Chondrocyte (in vitro differentiated cells): ENCODE data around the gene SPINK5. TPM values are rescaled to one million over a fixed set of nuclear protein-coding genes. Genes with fewer than 3 reads are reported as not detected.

Source experiments
- DNase-seq: peaks from one replicate; pipeline ENCODE4 v3.0.0; 2021; ENCODE audit warnings: mixed read lengths, low spot score
- H3K27ac Mint-ChIP-seq: one replicate; pipeline ENCODE4 v1.8.0; 2021; ENCODE audit warnings: mild to moderate bottlenecking, moderate library complexity, mixed read lengths; ENCODE audit not compliant: unreplicated experiment
- H3K27me3 Mint-ChIP-seq: 2 replicates; pipeline ENCODE4 v1.8.0; 2021; ENCODE audit warnings: low read depth, mixed read lengths
- H3K36me3 Mint-ChIP-seq: 2 replicates; pipeline ENCODE4 v1.8.0; 2021; ENCODE audit warnings: low read depth, mixed read lengths
- H3K4me1 Mint-ChIP-seq: 2 replicates; pipeline ENCODE4 v1.8.0; 2021; ENCODE audit warnings: low read depth, mild to moderate bottlenecking, mixed read lengths
- H3K4me3 Mint-ChIP-seq: one replicate; pipeline ENCODE4 v1.8.0; 2021; ENCODE audit warnings: mild to moderate bottlenecking, moderate library complexity, mixed read lengths; ENCODE audit not compliant: unreplicated experiment
- H3K9me3 Mint-ChIP-seq: 2 replicates; pipeline ENCODE4 v1.8.0; 2021; ENCODE audit warnings: low read depth, mixed read lengths
- CTCF ChIP-seq: fragments of 200-600 bp; sonication (generic); IDR thresholded peaks from 2 replicates; pipeline ENCODE4 v1.5.0; 2021; ENCODE audit warnings: antibody characterized with exemption, mild to moderate bottlenecking, moderate library complexity
- total RNA-seq: library from RNA; stranded (reverse); gene quantifications from 3 replicates; pipeline ENCODE4 v1.2.1, GENCODE V29; 2021

SPINK5 gene
- total RNA-seq, 1 donor from 2014 or later = 2.4 TPM

- no peak for TF ChIP-seq CTCF
- no peak for DNase-seq
- no peak overlapping the region for H3K27ac Mint-ChIP-seq
- peaks cover 8% of the 10 kb centered on the region for H3K36me3 Mint-ChIP-seq
- H3K27me3 Mint-ChIP-seq = no peaks in the 10 kb centered on the region
- no peak overlapping the region for H3K4me3 Mint-ChIP-seq
- peaks cover 14% of the 10 kb centered on the region for H3K9me3 Mint-ChIP-seq
- H3K4me1 Mint-ChIP-seq = no peaks in the 10 kb centered on the region
These were observed 3.5 kb upstream of the SPINK5 start for GRCh38 chr5:148060309-148060708.

- Mint-ChIP-seq H3K27ac (no peak overlapping the region), H3K9me3 (peaks cover 10% of the 10 kb centered on the region), H3K4me3 (no peak overlapping the region), H3K27me3 (no peaks in the 10 kb centered on the region), H3K4me1 (no peaks in the 10 kb centered on the region), H3K36me3 (peaks cover 6% of the 10 kb centered on the region)
- no peak for DNase-seq
- TF ChIP-seq CTCF = no peak
These were observed 2.9 kb upstream of the SPINK5 start for GRCh38 chr5:148060881-148061280.

GRCh38 chr5:148070621-148071020, 6.8 kb downstream of the SPINK5 start:
- H3K4me1 Mint-ChIP-seq = no peaks in the 10 kb centered on the region
- no peak for DNase-seq
- TF ChIP-seq CTCF = no peak
- H3K9me3 Mint-ChIP-seq = peaks cover 2% of the 10 kb centered on the region
- no peak overlapping the region for H3K4me3 Mint-ChIP-seq
- H3K27me3 Mint-ChIP-seq = no peaks in the 10 kb centered on the region
- no peak overlapping the region for H3K27ac Mint-ChIP-seq
- peaks cover 5% of the 10 kb centered on the region for H3K36me3 Mint-ChIP-seq

GRCh38 chr5:148072207-148072606, 8.4 kb downstream of the SPINK5 start:
- TF ChIP-seq CTCF = no peak
- DNase-seq = no peak
- Mint-ChIP-seq H3K27ac (no peak overlapping the region), H3K36me3 (peaks cover 10% of the 10 kb centered on the region), H3K4me3 (no peak overlapping the region), H3K9me3 (peaks cover 12% of the 10 kb centered on the region), H3K4me1 (no peaks in the 10 kb centered on the region), H3K27me3 (no peaks in the 10 kb centered on the region)

- no peak overlapping the region for H3K4me3 Mint-ChIP-seq
- H3K4me1 Mint-ChIP-seq = no peaks in the 10 kb centered on the region
- TF ChIP-seq CTCF = no peak
- no peaks in the 10 kb centered on the region for H3K27me3 Mint-ChIP-seq
- H3K36me3 Mint-ChIP-seq = peaks cover 11% of the 10 kb centered on the region
- no peak overlapping the region for H3K27ac Mint-ChIP-seq
- peaks cover 15% of the 10 kb centered on the region for H3K9me3 Mint-ChIP-seq
- no peak for DNase-seq
These were observed 11.7 kb downstream of the SPINK5 start for GRCh38 chr5:148075529-148075928.
